Liver (tissue), 9 donors: ENCODE results near the gene CCP110. TPM values are rescaled to one million over a fixed set of nuclear protein-coding genes. Genes with fewer than 3 reads are reported as not detected.

ENCODE experiments used
- DNase-seq: peaks from one replicate; pipeline ENCODE4 v3.0.0-alpha.2; 2017; ENCODE audit warnings: low spot score
- H3K27ac ChIP-seq, 2 donors: one replicate each; pipeline ENCODE4 v1.7.0; 2013; ENCODE audit warnings: inconsistent platforms in 2 of 2, low read length in 2 of 2, control low read depth in 1 of 2, low read depth in 1 of 2, mild to moderate bottlenecking in 1 of 2
- H3K27me3 ChIP-seq, 4 donors: one replicate each; pipeline versions ENCODE4 v1.6.1 to v1.7.0; 2013; ENCODE audit warnings: low read length in 3 of 4, inconsistent platforms in 1 of 4, mild to moderate bottlenecking in 1 of 4, moderate library complexity in 1 of 4; ENCODE audit not compliant: control insufficient read depth in 4 of 4, insufficient read depth in 4 of 4
- H3K36me3 ChIP-seq, 4 donors: one replicate each; pipeline versions ENCODE4 v1.6.1 to v1.7.0; 2013; ENCODE audit warnings: low read length in 3 of 4, mild to moderate bottlenecking in 3 of 4, low read depth in 1 of 4, moderate library complexity in 1 of 4; ENCODE audit not compliant: control insufficient read depth in 4 of 4, insufficient read depth in 3 of 4
- H3K4me1 ChIP-seq, 4 donors: one replicate each; pipeline versions ENCODE4 v1.6.1 to v1.7.0; 2013; ENCODE audit warnings: low read length in 3 of 4, mild to moderate bottlenecking in 3 of 4, moderate library complexity in 1 of 4; ENCODE audit not compliant: control insufficient read depth in 4 of 4, insufficient read depth in 4 of 4
- H3K4me3 ChIP-seq, 3 donors: one replicate each; pipeline versions ENCODE4 v1.6.1 to v1.7.0; 2013; ENCODE audit warnings: low read length in 3 of 3, control low read depth in 1 of 3, low read depth in 1 of 3, mild to moderate bottlenecking in 1 of 3
- H3K9ac ChIP-seq, 2 donors: one replicate each; pipeline ENCODE4 v1.7.0; 2013; ENCODE audit warnings: low read length in 2 of 2, mild to moderate bottlenecking in 2 of 2, moderate library complexity in 2 of 2, control low read depth in 1 of 2, low read depth in 1 of 2
- H3K9me3 ChIP-seq, 4 donors: one replicate each; pipeline versions ENCODE4 v1.6.1 to v1.7.0; 2013; ENCODE audit warnings: low read length in 3 of 4; ENCODE audit not compliant: control insufficient read depth in 4 of 4
- ATF3 ChIP-seq: IDR thresholded peaks from 2 replicates; pipeline ENCODE4 v1.6.1; 2016; ENCODE audit warnings: antibody characterized with exemption
- CTCF ChIP-seq: fragments of 150-350 bp; IDR thresholded peaks from 2 replicates; pipeline ENCODE4 v1.5.1; 2017; ENCODE audit warnings: improper control_type of control experiment, low read depth, low read length; ENCODE audit not compliant: missing input control
- EGR1 ChIP-seq, 2 donors: IDR thresholded peaks; 2 replicates each; pipeline ENCODE4 v1.6.1; 2016 to 2018; ENCODE audit warnings: antibody characterized with exemption in 2 of 2, low read depth in 2 of 2
- FOXA1 ChIP-seq: IDR thresholded peaks from 2 replicates; pipeline ENCODE4 v1.6.1; 2016; ENCODE audit warnings: antibody characterized with exemption
- HNF4A ChIP-seq, 2 donors: conservative IDR thresholded peaks; 2 replicates each; pipeline ENCODE4 v1.6.1; 2016; ENCODE audit warnings: antibody characterized with exemption in 2 of 2, mild to moderate bottlenecking in 2 of 2
- JUND ChIP-seq, 2 donors: IDR thresholded peaks; 2 replicates each; pipeline ENCODE4 v1.6.1; 2016; ENCODE audit warnings: antibody characterized with exemption in 2 of 2
- MAX ChIP-seq: IDR thresholded peaks from 2 replicates; pipeline ENCODE4 v1.6.1; 2016; ENCODE audit warnings: antibody characterized with exemption
- NR2F2 ChIP-seq: IDR thresholded peaks from 2 replicates; pipeline ENCODE4 v1.6.1; 2016; ENCODE audit warnings: antibody characterized with exemption
- REST ChIP-seq: IDR thresholded peaks from 2 replicates; pipeline ENCODE4 v1.6.1; 2016; ENCODE audit warnings: antibody characterized with exemption, mild to moderate bottlenecking
- RXRA ChIP-seq, 2 donors: IDR thresholded peaks; 2 replicates each; pipeline ENCODE4 v1.6.1; 2017 to 2018; ENCODE audit warnings: antibody characterized with exemption in 2 of 2, mild to moderate bottlenecking in 1 of 2
- SP1 ChIP-seq: IDR thresholded peaks from 2 replicates; pipeline ENCODE4 v1.6.1; 2018; ENCODE audit warnings: antibody characterized with exemption, mild to moderate bottlenecking
- YY1 ChIP-seq: IDR thresholded peaks from 2 replicates; pipeline ENCODE4 v1.6.1; 2016; ENCODE audit warnings: antibody characterized with exemption, mild to moderate bottlenecking
- ZBTB33 ChIP-seq: IDR thresholded peaks from 2 replicates; pipeline ENCODE4 v1.6.1; 2016; ENCODE audit warnings: antibody characterized with exemption
- WGBS: extraction: QIAGEN DNeasy Blood & Tissue Kit; methylation state at CpG from one replicate; pipeline ENCODE4 v1.1.7; 2013; 5-methylcytosine and 5-hydroxymethylcytosine counted together
- polyA plus RNA-seq, 2 donors: library from polyadenylated mRNA; stranded (reverse) in 1 of 2; unstranded in 1 of 2; fragments of 200-250 nt in 1 of 2; fragments of >200 nt in 1 of 2; fragmentation: Nextera tagmentation in 1 of 2; extraction: Ambion mirVana in 1 of 2; gene quantifications; one replicate each; pipeline versions ENCODE4 v1.2.1 to v1.2.3, GENCODE V29; 2013 to 2015
- total RNA-seq, 2 donors: library from RNA; depleted of rRNA; stranded (reverse); fragments of >200 nt; gene quantifications; one replicate each; pipeline ENCODE4 v1.2.3, GENCODE V29; 2014
- donor health status: healthy.
- donor health status: healthy.
- donor health status: healthy.
- donor health status: healthy.
- donor health status: healthy.

The CCP110 gene
- total and polyA plus RNA-seq, 4 donors: 1.8 to 25.0 (median 5.5) TPM

GRCh38 chr16:19532601-19533000 is 8.9 kb downstream of the CCP110 start:
- no peak for DNase-seq
- Histone ChIP-seq H3K4me1 (no peaks in the 10 kb centered on the region), H3K9me3 (no peaks in the 10 kb centered on the region), H3K27ac (no peak overlapping the region), H3K9ac (no peak overlapping the region), H3K4me3 (no peak overlapping the region), H3K27me3 (no peaks in the 10 kb centered on the region), H3K36me3 (peaks cover 2 to 29% (median 19%) of the 10 kb centered on the region in 4 donors)
- 91% methylated on average over 1 of the region's 1 CpG for WGBS
- no peak for TF ChIP-seq ZBTB33
- no peak for TF ChIP-seq JUND (IDR thresholded peaks at IDR 0.05)
- no peak for TF ChIP-seq RXRA (IDR thresholded peaks at IDR 0.05)
- TF ChIP-seq HNF4A (conservative IDR thresholded peaks at IDR 0.05): no peak
- no peak for TF ChIP-seq NR2F2
- TF ChIP-seq CTCF: no peak
- no peak for TF ChIP-seq FOXA1
- no peak for TF ChIP-seq REST

GRCh38 chr16:19540241-19540970 is 16.7 kb downstream of the CCP110 start:
- Histone ChIP-seq H3K4me3 (no peak overlapping the region), H3K4me1 (peaks cover 0 to 11% (median 4%) of the 10 kb centered on the region in 4 donors), H3K27ac (no peak overlapping the region), H3K9me3 (no peaks in the 10 kb centered on the region), H3K36me3 (peaks cover 3 to 17% (median 6%) of the 10 kb centered on the region in 4 donors), H3K27me3 (no peaks in the 10 kb centered on the region), H3K9ac (no peak overlapping the region)
- no peak for DNase-seq
- whole genome bisulfite sequencing: 97% methylated on average over 6 of the region's 6 CpGs
- no peak for TF ChIP-seq YY1
- no peak for TF ChIP-seq FOXA1
- no peak for TF ChIP-seq REST
- TF ChIP-seq ATF3: no peak
- no peak for TF ChIP-seq SP1
- no peak for TF ChIP-seq RXRA (IDR thresholded peaks at IDR 0.05)
- no peak for TF ChIP-seq ZBTB33
- TF ChIP-seq MAX: no peak
- no peak for TF ChIP-seq EGR1 (IDR thresholded peaks at IDR 0.05; ENCODE audit: low read depth in 2 of 2)
- TF ChIP-seq NR2F2: no peak
- no peak for TF ChIP-seq CTCF
- no peak for TF ChIP-seq HNF4A (conservative IDR thresholded peaks at IDR 0.05)
